GM23338 (cell line): ENCODE results near the gene WBP11. TPM values are rescaled to one million over a fixed set of nuclear protein-coding genes. Genes with fewer than 3 reads are reported as not detected.

Experiments
- ATAC-seq: fragments of 200-7000 bp; cut with Tn5 transposase; 3 replicates; pipeline ENCODE4 v1.9.1; 2020
- DNase-seq: peaks from one replicate; pipeline ENCODE4 v3.0.0-alpha.2; 2015; ENCODE audit warnings: low spot score
- H2AFZ ChIP-seq: fragments of 200-600 bp; sonication (generic); 2 replicates; pipeline ENCODE4 v1.8.0; 2016; ENCODE audit warnings: antibody characterized with exemption, mild to moderate bottlenecking, moderate library complexity
- H3F3A ChIP-seq: fragments of 200-600 bp; sonication (generic); replicated peaks from 2 replicates; pipeline ENCODE4 v1.8.0; 2017; ENCODE audit warnings: antibody characterized with exemption, mixed run types, low read depth
- H3K27ac ChIP-seq: fragments of 200-600 bp; sonication (generic); 2 replicates; pipeline ENCODE4 v1.6.1; 2016; ENCODE audit warnings: low read depth
- H3K27me3 ChIP-seq: fragments of 200-600 bp; sonication (generic); 2 replicates; pipeline ENCODE4 v1.8.0; 2016; ENCODE audit warnings: mild to moderate bottlenecking, mixed run types, moderate library complexity; ENCODE audit not compliant: insufficient read depth
- H3K36me3 ChIP-seq: fragments of 200-600 bp; sonication (generic); 2 replicates; pipeline ENCODE4 v1.8.0; 2016; ENCODE audit warnings: mild to moderate bottlenecking; ENCODE audit not compliant: insufficient read depth
- H3K4me1 ChIP-seq: fragments of 200-600 bp; sonication (generic); 2 replicates; pipeline ENCODE4 v1.8.0; 2016; ENCODE audit warnings: mild to moderate bottlenecking, moderate library complexity; ENCODE audit not compliant: insufficient read depth
- H3K4me2 ChIP-seq: fragments of 200-600 bp; sonication (generic); 2 replicates; pipeline ENCODE4 v1.7.1; 2017; ENCODE audit warnings: mixed run types
- H3K4me3 ChIP-seq: fragments of 200-600 bp; sonication (generic); 2 replicates; pipeline ENCODE4 v1.6.1; 2016; ENCODE audit warnings: mixed run types
- H3K79me2 ChIP-seq: fragments of 200-600 bp; sonication (generic); replicated peaks from 2 replicates; pipeline ENCODE4 v1.8.0; 2017; ENCODE audit warnings: mild to moderate bottlenecking; ENCODE audit not compliant: insufficient read depth
- H3K9me2 ChIP-seq: fragments of 200-600 bp; sonication (generic); 2 replicates; pipeline ENCODE4 v1.8.0; 2017; ENCODE audit not compliant: insufficient read depth
- H4K20me1 ChIP-seq: fragments of 200-600 bp; sonication (generic); replicated peaks from 2 replicates; pipeline ENCODE4 v1.8.0; 2017; ENCODE audit warnings: mild to moderate bottlenecking; ENCODE audit not compliant: insufficient read depth
- H3K27ac Mint-ChIP-seq: 2 replicates; pipeline ENCODE4 v1.8.0; 2020; ENCODE audit warnings: inconsistent platforms, mild to moderate bottlenecking, moderate library complexity, mixed read lengths
- H3K27me3 Mint-ChIP-seq: 3 replicates; pipeline ENCODE4 v1.8.0; 2022; ENCODE audit warnings: low read depth, mild to moderate bottlenecking, moderate library complexity, mixed read lengths, inconsistent platforms; ENCODE audit not compliant: insufficient read depth, poor library complexity
- H3K36me3 Mint-ChIP-seq: 3 replicates; pipeline ENCODE4 v1.8.0; 2021; ENCODE audit warnings: low read depth, mild to moderate bottlenecking, inconsistent platforms, moderate library complexity, mixed read lengths
- H3K4me1 Mint-ChIP-seq: 3 replicates; pipeline ENCODE4 v1.8.0; 2020; ENCODE audit warnings: mild to moderate bottlenecking, inconsistent platforms, mixed read lengths
- H3K4me3 Mint-ChIP-seq: 3 replicates; pipeline ENCODE4 v1.8.0; 2021; ENCODE audit warnings: moderate library complexity, mild to moderate bottlenecking, inconsistent platforms, mixed read lengths
- H3K9me3 Mint-ChIP-seq: 3 replicates; pipeline ENCODE4 v1.8.0; 2020; ENCODE audit warnings: moderate library complexity, mild to moderate bottlenecking, inconsistent platforms, mixed read lengths
- CTCF ChIP-seq, 2 experiments: fragments of 200-600 bp in 1 of 2; sonication (generic) in 1 of 2; conservative IDR thresholded peaks; 2 replicates each; pipeline versions ENCODE4 v1.5.1 to v1.6.1; 2016 to 2017; ENCODE audit warnings: antibody characterized with exemption in 2 of 2, low read depth in 2 of 2, mild to moderate bottlenecking in 2 of 2, moderate library complexity in 1 of 2
- ETS1 ChIP-seq: IDR thresholded peaks from 2 replicates; pipeline ENCODE4 v1.6.1; 2016; ENCODE audit warnings: antibody characterized with exemption
- EZH2 ChIP-seq: fragments of 200-600 bp; sonication (generic); IDR thresholded peaks from one replicate; pipeline ENCODE4 v1.8.0; 2017; ENCODE audit warnings: antibody characterized with exemption, mild to moderate bottlenecking, low read depth; ENCODE audit not compliant: unreplicated experiment
- POLR2AphosphoS5 ChIP-seq: IDR thresholded peaks from 2 replicates; pipeline ENCODE4 v1.6.1; 2016; ENCODE audit warnings: antibody characterized with exemption, low read depth
- REST ChIP-seq: IDR thresholded peaks from one replicate; pipeline ENCODE4 v1.6.1; 2018; ENCODE audit warnings: antibody characterized with exemption; ENCODE audit not compliant: unreplicated experiment
- STAT1 ChIP-seq: IDR thresholded peaks from one replicate; pipeline ENCODE4 v1.6.1; 2016; ENCODE audit warnings: antibody characterized with exemption; ENCODE audit not compliant: unreplicated experiment
- ZNF114 ChIP-seq: fragments of 250-450 bp; sonication (Bioruptor Pico); IDR thresholded peaks from 2 replicates; pipeline ENCODE4 v1.5.0; 2020; ENCODE audit warnings: mild to moderate bottlenecking, moderate library complexity
- ZNF462 ChIP-seq: fragments of 250-450 bp; sonication (Bioruptor Pico); IDR thresholded peaks from 2 replicates; pipeline ENCODE4 v1.5.0; 2020; ENCODE audit warnings: mild to moderate bottlenecking, moderate library complexity
- polyA plus RNA-seq: library from polyadenylated mRNA; unstranded; fragments of >200 nt; fragmentation: Nextera tagmentation; extraction: Ambion mirVana; gene quantifications from 2 replicates; pipeline ENCODE4 v1.2.1, GENCODE V29; 2016
- total RNA-seq: library from RNA; depleted of rRNA; stranded (reverse); fragments of >200 nt; shearing (Covaris generic); gene quantifications from 2 replicates; pipeline ENCODE4 v1.2.3, GENCODE V29; 2014

The WBP11 gene
- total and polyA plus RNA-seq, 2 experiments from 2014 or later: 57.1 to 148 TPM

GRCh38 chr12:14776236-14776961 lies 26.9 kb downstream of the WBP11 start:
- peaks cover 37% of the 10 kb centered on the region for H3K4me1 Mint-ChIP-seq
- Histone ChIP-seq H3K4me3 (peak overlapping the region; percentile 73; the same call in 1 of the 2 replicates), H3F3A (no peaks in the 10 kb centered on the region), H3K27ac (no peak overlapping the region), H2AFZ (no peak overlapping the region), H3K4me2 (peak overlapping the region; percentile 77; the same call in 1 of the 2 replicates), H4K20me1 (peaks cover 5% of the 10 kb centered on the region; the same call in 1 of the 2 replicates), H3K4me1 (peaks cover 28% of the 10 kb centered on the region), H3K36me3 (no peaks in the 10 kb centered on the region), H3K27me3 (no peaks in the 10 kb centered on the region), H3K79me2 (peaks cover 9% of the 10 kb centered on the region), H3K9me2 (no peaks in the 10 kb centered on the region)
- H3K4me3 Mint-ChIP-seq: peak overlapping the region; percentile 98
- H3K9me3 Mint-ChIP-seq: no peaks in the 10 kb centered on the region
- TF ChIP-seq STAT1: no peak
- TF ChIP-seq ETS1: no peak
- peak in 1 of 2 experiments; percentile 32; a peak in 2 of 4 replicates for TF ChIP-seq CTCF (conservative IDR thresholded peaks at IDR 0.05; ENCODE audit: low read depth in 2 of 2)
- H3K36me3 Mint-ChIP-seq: no peaks in the 10 kb centered on the region
- H3K27me3 Mint-ChIP-seq: peaks cover 18% of the 10 kb centered on the region
- no peak for DNase-seq
- H3K27ac Mint-ChIP-seq: no peak overlapping the region
- no peak for ATAC-seq

- no peaks in the 10 kb centered on the region for H3K9me2 ChIP-seq
- no peaks in the 10 kb centered on the region for H3K27me3 ChIP-seq
- H3K4me1 ChIP-seq: peaks cover 28% of the 10 kb centered on the region
- Mint-ChIP-seq H3K9me3 (peaks cover 3% of the 10 kb centered on the region; the same call in 2 of the 3 replicates), H3K36me3 (peaks cover 4% of the 10 kb centered on the region; the same call in 2 of the 3 replicates), H3K4me3 (peak overlapping the region; percentile 98), H3K27me3 (peaks cover 24% of the 10 kb centered on the region), H3K27ac (no peak overlapping the region), H3K4me1 (peaks cover 37% of the 10 kb centered on the region)
- peaks cover 5% of the 10 kb centered on the region; the same call in 1 of the 2 replicates for H4K20me1 ChIP-seq
- DNase-seq: no peak
- H3K4me2 ChIP-seq: peak overlapping the region; percentile 77
- ATAC-seq: no peak
- H3K36me3 ChIP-seq: no peaks in the 10 kb centered on the region
- H3K4me3 ChIP-seq: peak overlapping the region; percentile 73
- H2AFZ ChIP-seq: no peak overlapping the region
- H3F3A ChIP-seq: no peaks in the 10 kb centered on the region
- peaks cover 11% of the 10 kb centered on the region for H3K79me2 ChIP-seq
- H3K27ac ChIP-seq: no peak overlapping the region
- no peak for TF ChIP-seq POLR2AphosphoS5
- TF ChIP-seq EZH2: no peak
- TF ChIP-seq ZNF462 (CRISPR knock-in tag): no peak
- TF ChIP-seq REST: no peak
- TF ChIP-seq ZNF114 (CRISPR knock-in tag): no peak
These were observed 27.7 kb downstream of the WBP11 start for GRCh38 chr12:14775636-14775980.
